ENCODE measurements around the gene LPCAT1.

- TF ChIP-seq CTCF (conservative IDR thresholded peaks at IDR 0.05; ENCODE audit: low read length): no peak
- TF ChIP-seq EZH2phosphoT487 (IDR thresholded peaks at IDR 0.05; ENCODE audit: borderline replicate concordance): no peak
Measured at GRCh38 chr5:1499851-1500250, 23.9 kb downstream of the LPCAT1 start.

Measured in Loucy (cell line).